Transverse colon (tissue), 4 donors: ENCODE measurements around the gene RPL36A. TPM values are rescaled to one million over a fixed set of nuclear protein-coding genes. Genes with fewer than 3 reads are reported as not detected.

Experiments
- DNase-seq: peaks from one replicate; pipeline ENCODE4 v3.0.0-alpha.2; 2019
- H3K27ac ChIP-seq, 4 donors: fragments of 200-600 bp; sonication (generic); 2 replicates each; pipeline ENCODE4 v1.5.1; 2016 to 2018; ENCODE audit warnings: inconsistent platforms in 4 of 4
- H3K27me3 ChIP-seq: fragments of 200-600 bp; sonication (generic); 2 replicates; pipeline ENCODE4 v1.5.1; 2017; ENCODE audit warnings: inconsistent platforms
- H3K36me3 ChIP-seq, 4 donors: fragments of 200-600 bp; sonication (generic); 2 replicates each; pipeline ENCODE4 v1.5.1; 2017 to 2019; ENCODE audit warnings: inconsistent platforms in 4 of 4
- H3K4me1 ChIP-seq, 4 donors: fragments of 200-600 bp; sonication (generic); 2 replicates each; pipeline ENCODE4 v1.5.1; 2017 to 2020; ENCODE audit warnings: inconsistent platforms in 4 of 4
- H3K4me3 ChIP-seq, 4 donors: fragments of 200-600 bp; sonication (generic); 1 replicate in 1 of 4; 2 replicates in 3 of 4; pipeline versions ENCODE4 v1.5.1 to v1.6.1; 2017 to 2019; ENCODE audit warnings: inconsistent platforms in 4 of 4
- H3K9me3 ChIP-seq, 2 donors: fragments of 200-600 bp; sonication (generic); 2 replicates each; pipeline ENCODE4 v1.5.1; 2017 to 2019; ENCODE audit warnings: inconsistent platforms in 2 of 2
- EP300 ChIP-seq: sonication (generic); formaldehyde crosslinking; IDR thresholded peaks from one replicate; pipeline ENCODE4 v1.6.1; 2017; ENCODE audit warnings: antibody characterized with exemption, low read depth
- POLR2A ChIP-seq: fragments of 450-650 bp; IDR thresholded peaks from one replicate; pipeline ENCODE4 v1.6.1; 2016; ENCODE audit warnings: antibody characterized with exemption, mild to moderate bottlenecking, moderate library complexity
- POLR2AphosphoS5 ChIP-seq, 3 donors: sonication (generic); formaldehyde crosslinking; IDR thresholded peaks; one replicate each; pipeline ENCODE4 v1.6.1; 2016; ENCODE audit warnings: antibody characterized with exemption in 3 of 3
- WGBS, 2 donors: methylation state at CpG; one replicate each; pipeline ENCODE4 v1.1.5; 2018; ENCODE audit warnings: low coverage in 1 of 2; 5-methylcytosine and 5-hydroxymethylcytosine counted together
- in situ Hi-C, 4 donors: fragments of 200-750 bp; cut with MboI; loops; one replicate each; pipeline versions ENCODE4 v1.15.0 to v1.15.1; 2017; ENCODE audit warnings: low sequenced_read_pairs in 3 of 4, low pct_ligation_motif_present in 1 of 4, low pct_unique_long_range_greater_than_20kb in 1 of 4
- intact Hi-C: fragments of 100-400 bp; cut with DNase I; formaldehyde crosslinking; loops from one replicate; pipeline ENCODE4 v1.15.1; 2023; ENCODE audit warnings: low total_unique reads
- total RNA-seq, 4 donors: library from RNA; depleted of rRNA; stranded (reverse); fragments of >200 nt; gene quantifications; one replicate each; pipeline ENCODE4 v1.1.0, GENCODE V29; 2016
- TF ChIP-seq, protein P1 (sequence below), 5 experiments: fragments of 200-600 bp in 3 of 5; fragments of 450-650 bp in 2 of 5; sonication (generic) in 3 of 5; IDR thresholded peaks; 1 replicate in 2 of 5; 2 replicates in 3 of 5; pipeline ENCODE4 v1.5.1; 2016 to 2017; ENCODE audit warnings: antibody characterized with exemption in 5 of 5, inconsistent platforms in 3 of 5, mild to moderate bottlenecking in 2 of 5, moderate library complexity in 1 of 5

The RPL36A gene
- total RNA-seq, 4 donors from 2014 or later, result 227 to 838 (median 617) TPM

DNA sequence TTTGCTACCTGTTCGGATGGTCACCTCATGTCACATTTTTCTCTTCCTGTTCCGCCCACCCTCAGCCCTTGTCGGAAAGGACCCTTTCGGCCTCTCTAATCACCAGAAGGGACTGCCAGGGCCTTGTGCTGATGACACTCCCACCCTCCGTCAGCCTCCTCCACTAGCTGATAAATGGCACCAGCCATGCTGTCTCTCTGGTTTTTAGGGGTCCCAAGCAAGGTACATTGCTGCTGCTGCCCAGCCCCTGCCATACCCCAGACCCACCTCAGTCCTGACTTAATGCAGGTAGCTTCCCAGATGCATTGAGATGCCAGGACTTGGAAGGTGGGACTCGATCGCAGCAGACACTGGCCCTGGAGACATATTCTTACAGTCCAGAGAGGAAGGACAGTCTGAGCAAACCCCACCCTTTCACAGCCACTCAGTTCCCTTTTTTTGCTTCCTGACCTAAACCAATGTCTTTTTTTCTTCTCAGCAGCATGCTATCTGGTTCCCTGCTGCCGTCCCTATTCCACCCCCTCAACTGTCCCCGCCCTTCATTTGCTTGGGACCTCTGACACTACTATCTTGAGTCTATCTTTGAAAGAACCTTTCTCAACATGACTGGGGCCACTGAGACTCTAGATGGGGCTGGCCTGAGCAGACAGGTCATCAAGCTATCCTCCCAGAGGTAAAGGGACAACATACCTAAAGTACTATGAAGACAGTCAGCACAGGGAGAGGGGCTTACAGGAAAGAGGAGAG, 4.8 kb upstream of the RPL36A start, which contains the start of gene BTK:
BTK (minus strand) TSS at position 397 of the 747 bp plus-strand sequence. CDS start 10,907 bp downstream, outside the sequence.
- H3K4me1 ChIP-seq, result no peaks in the 10 kb centered on the region
- no peaks in the 10 kb centered on the region for H3K36me3 ChIP-seq
- H3K27me3 ChIP-seq, result no peaks in the 10 kb centered on the region
- no peak within 1 kb of the TSS for H3K4me3 ChIP-seq
- WGBS, 2 donors, result 73 to 79% methylated on average over 4 to 9 of the region's 9 CpGs
- in situ Hi-C loops (no loop called here), intact Hi-C loops (no loop called here)
- TF ChIP-seq POLR2A (no peak), EP300 (no peak), POLR2AphosphoS5 (IDR thresholded peaks at IDR 0.05) (peak in 1 of 3 donors; percentile 22)
- TF ChIP-seq, protein P1, sequence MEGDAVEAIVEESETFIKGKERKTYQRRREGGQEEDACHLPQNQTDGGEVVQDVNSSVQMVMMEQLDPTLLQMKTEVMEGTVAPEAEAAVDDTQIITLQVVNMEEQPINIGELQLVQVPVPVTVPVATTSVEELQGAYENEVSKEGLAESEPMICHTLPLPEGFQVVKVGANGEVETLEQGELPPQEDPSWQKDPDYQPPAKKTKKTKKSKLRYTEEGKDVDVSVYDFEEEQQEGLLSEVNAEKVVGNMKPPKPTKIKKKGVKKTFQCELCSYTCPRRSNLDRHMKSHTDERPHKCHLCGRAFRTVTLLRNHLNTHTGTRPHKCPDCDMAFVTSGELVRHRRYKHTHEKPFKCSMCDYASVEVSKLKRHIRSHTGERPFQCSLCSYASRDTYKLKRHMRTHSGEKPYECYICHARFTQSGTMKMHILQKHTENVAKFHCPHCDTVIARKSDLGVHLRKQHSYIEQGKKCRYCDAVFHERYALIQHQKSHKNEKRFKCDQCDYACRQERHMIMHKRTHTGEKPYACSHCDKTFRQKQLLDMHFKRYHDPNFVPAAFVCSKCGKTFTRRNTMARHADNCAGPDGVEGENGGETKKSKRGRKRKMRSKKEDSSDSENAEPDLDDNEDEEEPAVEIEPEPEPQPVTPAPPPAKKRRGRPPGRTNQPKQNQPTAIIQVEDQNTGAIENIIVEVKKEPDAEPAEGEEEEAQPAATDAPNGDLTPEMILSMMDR (IDR thresholded peaks at IDR 0.05), result no peak
- H3K27ac ChIP-seq, result peak within 1 kb of the TSS in 3 of 4 donors; percentile 18 to 59 (median 35)
- no peaks in the 10 kb centered on the region for H3K9me3 ChIP-seq
- peak; percentile 31 for DNase-seq

DNA sequence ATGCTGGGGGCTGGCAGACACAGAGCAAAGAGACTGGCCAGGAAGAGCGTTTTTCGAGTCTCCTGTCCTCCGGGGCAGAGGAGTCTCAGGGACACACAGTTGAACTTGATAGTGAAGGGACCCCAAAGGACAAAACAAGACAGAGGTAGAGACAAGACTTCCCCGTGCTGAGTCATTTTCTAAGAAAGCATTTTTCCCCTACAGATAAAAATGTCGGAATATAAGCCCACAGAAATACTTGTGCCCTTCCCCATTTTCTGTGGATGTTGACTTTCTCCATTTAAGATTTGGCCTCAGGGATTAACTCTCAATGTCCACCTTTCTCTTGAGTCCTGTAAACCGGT, 4.3 kb upstream of the RPL36A start:
- intact Hi-C loops, result no loop called here
- in situ Hi-C loops, result no loop called here
- H3K9me3 ChIP-seq, result no peaks in the 10 kb centered on the region
- DNase-seq, result no peak
- H3K27ac ChIP-seq, result peak overlapping the region in 1 of 4 donors; percentile 41
- no peaks in the 10 kb centered on the region for H3K36me3 ChIP-seq
- no peaks in the 10 kb centered on the region for H3K4me1 ChIP-seq
- no peak overlapping the region for H3K4me3 ChIP-seq
- TF ChIP-seq, protein P1 (IDR thresholded peaks at IDR 0.05), result no peak
- TF ChIP-seq POLR2AphosphoS5 (IDR thresholded peaks at IDR 0.05) (no peak), EP300 (no peak), POLR2A (no peak)
- H3K27me3 ChIP-seq, result no peaks in the 10 kb centered on the region
- WGBS, 2 donors, result 74 to 87% methylated on average over 5 to 6 of the region's 6 CpGs

DNA sequence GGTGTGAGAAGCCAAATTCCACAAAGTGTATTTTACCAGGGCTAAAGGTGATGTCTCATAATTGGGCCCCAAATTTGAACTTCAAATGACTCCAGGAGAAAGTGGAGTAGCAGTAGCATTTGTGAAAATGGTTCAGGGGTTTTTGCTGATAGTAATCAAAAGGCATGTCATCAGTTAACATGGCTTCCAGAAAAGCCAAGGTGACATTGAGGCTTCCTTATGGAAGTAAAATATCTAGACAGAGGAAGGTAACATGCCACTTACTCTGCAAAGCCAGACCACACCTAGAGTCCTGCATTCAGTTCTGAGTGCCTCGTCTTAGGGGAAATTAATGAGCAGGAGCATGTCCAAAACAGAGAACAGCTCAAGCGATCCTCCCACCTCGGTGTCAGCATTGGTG, 2.2 kb upstream of the RPL36A start:
- Histone ChIP-seq H3K4me3 (no peak overlapping the region), H3K27me3 (no peaks in the 10 kb centered on the region), H3K9me3 (no peaks in the 10 kb centered on the region), H3K36me3 (no peaks in the 10 kb centered on the region), H3K4me1 (peaks cover 0 to 13% (median 0%) of the 10 kb centered on the region in 4 donors), H3K27ac (no peak overlapping the region)
- WGBS, 2 donors, result 84% methylated on average over 3 of the region's 3 CpGs; no CpG with 5 or more reads in 1 of the 2 donors
- no peak for DNase-seq
- TF ChIP-seq, protein P1 (IDR thresholded peaks at IDR 0.05), result no peak
- TF ChIP-seq POLR2AphosphoS5 (IDR thresholded peaks at IDR 0.05), result no peak
- TF ChIP-seq POLR2A, result no peak
- TF ChIP-seq EP300, result no peak
- intact Hi-C loops (no loop called here), in situ Hi-C loops (no loop called here)

DNA sequence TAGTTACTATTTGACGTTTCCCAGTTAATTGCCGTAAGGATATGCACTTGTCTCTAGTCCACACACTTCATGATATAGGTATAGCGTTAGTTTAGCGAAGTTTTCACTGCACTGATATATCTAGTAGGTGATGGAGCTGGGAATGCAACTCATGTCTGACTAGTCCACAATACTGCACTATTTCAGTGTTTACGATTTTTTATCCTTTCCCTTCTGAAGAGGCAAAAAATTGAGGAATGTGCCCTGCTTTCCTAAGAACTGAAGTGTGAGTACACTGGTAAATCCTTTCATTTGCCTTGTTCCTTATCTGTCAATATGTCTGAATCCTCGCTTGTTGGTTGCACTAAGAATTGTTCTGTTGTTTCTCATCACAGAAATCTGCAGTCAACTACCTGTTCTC, 1.0 kb downstream of the RPL36A start:
- DNase-seq, result no peak
- Histone ChIP-seq H3K4me3 (peak overlapping the region in 3 of 4 donors; percentile 40 to 61 (median 46)), H3K27me3 (no peaks in the 10 kb centered on the region), H3K4me1 (peaks cover 0 to 13% (median 0%) of the 10 kb centered on the region in 4 donors), H3K36me3 (no peaks in the 10 kb centered on the region), H3K27ac (peak overlapping the region; percentile 65 to 88 (median 79)), H3K9me3 (no peaks in the 10 kb centered on the region)
- in situ Hi-C loops, result no loop called here
- intact Hi-C loops, result no loop called here
- TF ChIP-seq EP300 (no peak), POLR2A (no peak), POLR2AphosphoS5 (IDR thresholded peaks at IDR 0.05) (no peak)
- TF ChIP-seq, protein P1 (IDR thresholded peaks at IDR 0.05), result no peak
- WGBS, 2 donors, result 53% methylated on average over 6 of the region's 6 CpGs; no CpG with 5 or more reads in 1 of the 2 donors
